HG03097 (cell line): ENCODE measurements around the gene OTOS.

ENCODE experiments used
- ATAC-seq: cut with Tn5 transposase; IDR thresholded peaks from one replicate; pipeline ENCODE4 v1.9.1; 2021; ENCODE audit not compliant: unreplicated experiment, low FRiP score

Gene OTOS

DNA sequence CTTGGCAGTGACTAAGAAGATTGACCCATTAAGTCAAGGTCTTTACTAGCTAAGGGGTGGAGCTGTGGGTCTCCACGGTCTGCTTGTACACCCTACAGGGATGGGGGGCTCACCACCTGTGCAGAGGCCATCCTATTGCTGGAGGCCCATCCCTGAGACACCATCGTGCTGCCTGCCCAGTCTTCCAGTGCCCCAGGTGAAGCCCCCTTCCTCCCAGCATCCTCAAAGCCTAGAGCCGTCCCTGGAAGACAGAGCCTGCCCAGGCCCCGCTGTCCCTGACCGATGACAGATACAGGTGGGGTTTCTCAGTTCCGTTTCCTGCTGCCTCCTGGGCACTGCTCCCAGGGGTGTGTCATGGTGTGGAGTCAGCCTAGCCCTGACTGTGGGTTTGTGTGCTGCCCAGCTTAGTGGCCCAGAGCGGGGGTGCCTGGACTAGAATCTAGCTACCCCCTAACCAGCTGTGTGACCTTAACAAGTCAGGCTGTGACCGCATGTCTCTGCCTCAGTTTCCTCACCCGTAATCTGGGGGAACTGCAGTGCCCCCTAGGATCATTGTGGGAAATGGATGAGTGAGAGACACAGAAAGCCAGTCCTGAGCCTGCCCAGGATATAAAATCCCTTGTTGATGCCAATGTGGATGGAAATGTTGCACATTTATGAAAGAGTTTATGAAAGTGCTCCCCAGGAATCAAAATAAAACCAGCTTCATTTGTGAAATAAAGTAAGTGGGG is 2.0 kb downstream of the OTOS start:
- no peak for ATAC-seq

DNA sequence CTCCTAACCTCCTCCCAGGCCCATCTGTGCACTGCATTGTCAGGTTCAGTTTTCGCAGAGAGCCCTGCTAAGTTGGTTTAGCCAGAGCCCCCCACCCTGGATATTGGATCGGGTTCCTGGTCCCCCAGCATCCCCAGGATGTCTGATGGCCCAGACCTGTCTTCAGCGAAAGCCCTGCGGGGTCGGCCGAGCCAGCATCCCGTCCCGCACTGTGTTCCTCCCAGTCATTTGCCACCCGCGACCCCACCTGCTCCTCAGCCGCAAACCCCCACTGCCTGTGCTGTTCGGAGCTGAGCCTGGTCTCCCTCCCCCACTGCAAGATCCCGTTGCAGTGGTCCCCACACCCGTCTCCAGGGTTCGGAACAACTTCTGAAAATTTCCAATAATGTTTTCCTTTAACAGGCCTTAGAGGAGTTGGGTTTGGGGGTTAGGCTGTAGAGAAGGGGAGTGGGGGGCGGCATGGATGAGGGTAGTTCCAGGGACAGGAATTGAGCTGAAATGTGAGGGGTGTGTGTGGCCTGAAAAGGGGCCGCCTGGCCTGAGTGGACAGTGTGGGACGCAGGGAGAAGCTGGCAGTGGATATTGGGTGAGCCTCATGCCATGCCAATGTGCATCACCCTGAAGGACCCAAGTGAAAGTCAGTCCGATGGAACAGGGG is 2.7 kb downstream of the OTOS start:
- ATAC-seq = no peak

DNA sequence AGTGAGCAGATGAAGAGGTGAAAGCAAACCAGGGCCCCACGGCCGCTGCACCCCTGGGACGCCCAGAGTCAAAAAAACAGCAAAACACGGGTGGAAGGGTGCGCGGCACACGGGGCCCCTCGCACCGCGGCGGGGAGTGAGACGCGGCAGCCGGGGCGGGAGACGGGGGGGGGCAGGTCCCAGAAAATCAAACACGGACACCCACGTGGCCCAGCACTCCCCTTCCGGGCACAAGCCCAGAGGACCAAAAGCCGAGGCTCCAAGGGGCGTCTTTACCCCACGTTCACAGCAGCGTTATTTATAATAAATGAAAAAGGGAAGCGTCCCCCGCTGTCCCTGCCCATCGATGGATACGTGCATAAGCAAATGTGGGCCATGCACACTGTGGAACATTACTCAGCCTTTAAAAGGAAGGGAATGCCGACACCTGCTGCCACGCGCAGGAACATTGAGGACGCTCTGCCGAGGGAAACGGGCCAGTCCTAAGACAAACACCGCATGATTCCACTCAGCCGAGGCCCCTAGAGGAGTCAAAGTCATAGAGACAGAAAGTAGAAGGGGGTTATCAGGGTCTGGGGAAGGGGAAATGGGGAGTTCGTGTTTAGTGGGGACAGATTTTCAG is 3.7 kb downstream of the OTOS start:
- no peak for ATAC-seq

DNA sequence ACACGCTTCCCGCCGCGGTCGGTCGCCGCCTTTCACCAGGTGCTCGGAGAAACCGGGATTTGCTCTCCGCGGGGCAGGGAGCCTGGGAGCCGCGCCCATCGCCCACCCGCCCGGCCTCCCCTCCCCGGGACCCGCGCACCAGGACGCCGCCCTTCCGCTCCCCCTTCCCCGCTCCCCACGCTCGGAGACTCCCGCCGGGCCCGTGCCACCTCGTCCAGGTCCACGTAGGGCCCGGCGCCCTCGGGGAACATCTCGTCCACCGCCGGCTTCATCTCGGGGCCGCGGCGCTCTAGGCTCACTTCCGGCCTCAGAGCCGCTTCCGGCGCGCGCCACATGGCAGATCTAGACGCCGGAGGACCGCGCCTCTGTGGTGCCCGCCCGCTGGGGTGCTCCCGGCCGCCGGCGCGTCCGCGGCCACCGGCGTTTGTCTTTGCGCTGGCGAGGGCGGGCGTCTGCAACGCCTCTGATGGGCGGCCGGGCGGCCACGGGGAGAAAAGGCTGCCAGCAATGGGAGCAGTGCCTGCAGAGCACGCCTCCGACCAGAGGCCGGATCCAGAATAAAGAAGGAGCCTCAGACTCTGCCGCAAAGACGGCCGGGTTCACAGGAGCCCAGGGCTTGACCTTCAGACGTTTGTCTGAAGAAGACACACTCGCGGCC is 4.3 kb downstream of the OTOS start, which contains the start of gene COPS9:
COPS9 (minus strand) TSS at position 293 of the 658 bp plus-strand sequence; CDS start at position 272, 21 bp downstream.
- peak; percentile 83 for ATAC-seq

DNA sequence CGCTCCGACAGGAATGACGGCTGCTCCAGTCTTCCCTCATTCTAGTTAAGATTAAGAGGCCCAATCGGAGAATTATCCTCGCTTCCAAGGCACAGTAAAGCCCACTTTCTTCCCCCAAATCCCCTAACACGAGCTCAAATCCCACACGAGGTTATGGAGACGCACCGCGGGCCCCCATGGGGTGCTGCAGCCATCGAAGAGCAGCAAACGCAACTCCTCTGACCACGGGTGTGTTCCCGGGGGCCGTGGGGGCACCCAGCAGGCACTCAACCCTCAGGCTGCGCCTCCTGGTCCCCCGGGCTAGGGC is 4.8 kb downstream of the OTOS start:
- peak; percentile 3 for ATAC-seq

DNA sequence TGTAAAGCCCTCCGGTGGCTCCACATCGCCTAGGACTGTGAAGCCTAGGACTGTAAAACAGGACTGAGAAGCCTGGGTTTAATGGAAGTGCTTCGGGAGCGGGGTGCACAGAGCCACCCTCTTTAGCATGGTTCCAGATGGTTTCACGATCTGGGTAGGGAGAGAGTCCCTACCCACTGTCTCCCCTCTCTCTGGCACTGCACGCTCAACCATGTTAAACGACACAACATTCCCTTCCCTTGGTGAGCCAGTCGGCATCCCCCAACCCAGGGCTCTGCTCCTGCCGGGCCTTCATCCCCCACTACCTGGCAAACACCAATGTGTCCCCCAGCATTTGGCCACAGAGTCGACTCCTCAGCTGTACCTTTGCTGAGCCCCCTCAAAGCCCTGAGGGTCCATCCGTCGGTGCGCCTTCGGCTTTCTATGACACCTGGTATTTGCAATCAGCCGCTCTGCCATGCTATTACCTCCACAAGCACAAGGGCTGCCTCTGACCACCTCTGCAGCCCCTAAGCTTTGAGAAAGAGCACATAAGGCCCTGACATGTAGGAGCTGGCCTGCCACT is 5.4 kb downstream of the OTOS start:
- ATAC-seq = no peak

DNA sequence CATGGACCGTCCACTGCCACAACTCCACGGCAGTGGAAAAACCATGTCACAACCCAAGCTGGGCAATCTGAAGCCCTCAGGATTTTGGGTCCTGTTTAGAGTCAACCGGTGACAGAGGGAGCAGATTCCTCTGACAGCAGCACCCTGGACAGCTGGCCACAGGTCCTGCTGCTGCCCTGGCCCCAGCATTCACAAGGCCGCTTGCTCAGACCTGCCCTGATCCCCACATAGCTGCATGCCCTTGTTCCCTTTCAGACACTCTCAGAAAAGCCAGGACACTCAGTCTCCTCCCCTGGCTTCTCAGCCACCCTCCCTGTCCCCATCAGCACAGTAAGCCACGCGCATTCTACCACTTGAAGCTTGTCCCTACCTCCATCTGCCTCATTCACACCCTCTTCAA is 6.0 kb downstream of the OTOS start:
- no peak for ATAC-seq

DNA sequence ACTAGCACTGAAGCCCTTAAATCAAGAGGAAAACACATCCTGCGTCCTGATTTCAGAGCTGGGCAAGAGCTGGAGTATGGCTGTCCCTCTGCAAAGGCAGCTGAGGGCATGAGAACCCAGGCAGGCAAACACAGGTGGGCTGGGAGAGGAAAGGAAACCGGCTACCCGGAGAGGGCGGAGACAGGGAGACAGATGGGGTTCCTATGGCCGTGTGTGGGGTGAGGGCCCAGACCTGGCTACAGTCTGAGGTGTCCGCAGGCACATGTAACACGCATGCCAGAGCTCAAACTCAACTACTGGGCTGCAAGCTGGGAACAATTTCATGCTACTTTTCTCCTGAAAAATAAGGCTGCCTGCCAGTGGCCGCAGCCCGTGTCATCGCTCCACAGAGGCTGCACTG is 7.1 kb downstream of the OTOS start:
- ATAC-seq = no peak

DNA sequence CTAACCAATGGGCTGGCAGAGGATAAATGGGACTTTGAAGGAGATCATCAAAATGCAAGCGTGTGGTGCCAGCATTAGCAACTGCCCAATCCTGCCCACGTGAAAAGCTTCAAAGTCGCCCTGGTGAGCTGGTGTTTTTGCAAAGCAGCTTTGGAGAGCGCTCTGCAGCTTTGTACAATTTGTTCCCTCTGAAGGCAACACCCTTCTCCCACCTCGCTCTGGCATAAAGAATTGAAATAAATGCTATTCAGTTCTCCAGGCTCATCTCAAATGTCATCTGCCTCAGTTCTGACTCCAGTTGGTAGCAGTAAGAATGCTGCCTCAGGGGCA is 7.8 kb downstream of the OTOS start:
- no peak for ATAC-seq

DNA sequence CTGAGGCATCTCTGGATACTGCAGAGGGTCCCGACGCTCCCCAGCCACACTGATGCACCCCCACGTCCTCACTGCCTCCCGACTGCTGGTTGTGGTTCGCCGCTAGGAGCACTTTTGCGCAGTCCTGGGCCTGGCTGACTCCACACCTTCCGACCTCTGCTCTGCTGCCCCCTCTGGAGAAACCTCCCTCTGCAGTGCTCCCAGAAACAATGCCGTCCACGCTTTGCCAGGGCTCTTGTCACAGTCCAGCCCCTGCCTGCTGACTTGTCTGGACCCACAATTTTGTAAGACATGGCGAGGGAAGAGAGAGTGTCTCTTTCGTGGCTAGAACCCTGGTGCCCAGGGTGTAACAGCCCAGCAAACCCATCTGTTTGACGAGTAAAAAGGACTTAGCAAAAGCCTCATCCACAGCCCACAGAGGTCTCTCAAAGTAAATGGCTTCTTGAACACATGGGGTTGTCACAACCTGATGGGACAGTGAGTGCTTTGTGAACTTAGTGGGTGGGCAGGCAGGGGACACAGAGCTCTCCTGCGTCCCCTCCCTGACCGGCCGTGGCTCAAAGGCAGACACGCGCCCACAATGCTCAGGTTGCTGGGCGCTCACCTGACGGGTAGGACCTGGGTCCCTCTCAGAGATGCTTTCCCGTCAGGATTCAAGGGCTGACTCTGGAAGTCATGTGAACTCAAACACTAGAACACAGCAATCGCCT is 8.4 kb downstream of the OTOS start:
- ATAC-seq = no peak

DNA sequence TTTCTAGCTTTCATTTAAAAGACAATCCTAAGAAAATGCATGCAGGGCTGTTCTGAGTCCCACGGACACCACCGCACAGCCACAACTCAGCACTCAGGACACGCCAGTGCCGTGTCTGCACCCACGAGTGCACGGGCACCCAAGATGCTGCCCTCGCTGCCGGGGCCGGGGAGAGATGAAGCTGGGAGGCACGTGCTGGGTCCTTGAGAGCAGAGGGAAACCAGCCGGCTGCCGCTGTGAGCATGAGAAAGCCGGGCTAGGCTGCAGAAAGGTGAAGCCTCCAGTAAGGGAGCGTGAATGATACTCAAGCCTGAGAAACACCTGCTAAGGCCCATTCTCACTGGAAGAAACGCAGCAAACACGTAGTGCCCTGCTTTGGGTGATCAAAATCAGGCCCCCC is 9.2 kb downstream of the OTOS start:
- no peak for ATAC-seq

DNA sequence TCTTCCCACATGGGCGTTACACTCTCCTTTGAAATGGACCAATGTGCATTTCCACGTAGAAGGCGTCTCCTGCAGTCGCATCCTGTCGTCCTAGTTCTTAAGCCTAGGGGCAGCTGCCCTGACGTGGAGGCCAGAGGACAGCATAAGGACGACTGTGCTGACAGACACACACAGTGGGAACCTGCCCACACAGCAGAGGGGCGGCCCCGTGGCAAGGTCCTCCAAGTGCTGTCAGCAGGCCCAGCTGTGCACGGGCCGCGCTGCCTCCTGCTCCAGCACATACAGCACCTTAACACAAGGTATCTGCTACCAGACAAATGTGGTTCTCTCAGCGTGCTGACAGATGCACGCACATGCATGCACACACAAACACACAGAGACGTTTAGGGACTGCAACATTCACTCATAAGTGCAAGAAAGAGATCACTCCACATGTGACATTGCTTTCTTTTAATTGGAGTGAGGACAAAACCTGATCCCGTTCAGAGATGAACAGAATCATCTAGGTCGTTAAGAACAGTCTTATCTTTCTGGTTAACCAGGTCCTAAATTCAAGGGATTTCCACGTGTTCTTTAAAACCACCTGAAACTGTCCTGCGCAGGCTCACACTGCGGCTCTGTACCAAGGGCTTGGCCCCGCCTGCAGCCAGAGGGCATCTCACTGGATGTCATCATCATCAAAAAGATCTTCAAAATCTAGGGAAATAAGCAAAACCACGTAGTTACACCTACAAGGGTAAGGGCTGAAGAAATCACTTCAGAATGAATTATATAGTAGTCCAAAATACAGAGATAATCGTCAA is 9.9 kb downstream of the OTOS start:
- no peak for ATAC-seq

DNA sequence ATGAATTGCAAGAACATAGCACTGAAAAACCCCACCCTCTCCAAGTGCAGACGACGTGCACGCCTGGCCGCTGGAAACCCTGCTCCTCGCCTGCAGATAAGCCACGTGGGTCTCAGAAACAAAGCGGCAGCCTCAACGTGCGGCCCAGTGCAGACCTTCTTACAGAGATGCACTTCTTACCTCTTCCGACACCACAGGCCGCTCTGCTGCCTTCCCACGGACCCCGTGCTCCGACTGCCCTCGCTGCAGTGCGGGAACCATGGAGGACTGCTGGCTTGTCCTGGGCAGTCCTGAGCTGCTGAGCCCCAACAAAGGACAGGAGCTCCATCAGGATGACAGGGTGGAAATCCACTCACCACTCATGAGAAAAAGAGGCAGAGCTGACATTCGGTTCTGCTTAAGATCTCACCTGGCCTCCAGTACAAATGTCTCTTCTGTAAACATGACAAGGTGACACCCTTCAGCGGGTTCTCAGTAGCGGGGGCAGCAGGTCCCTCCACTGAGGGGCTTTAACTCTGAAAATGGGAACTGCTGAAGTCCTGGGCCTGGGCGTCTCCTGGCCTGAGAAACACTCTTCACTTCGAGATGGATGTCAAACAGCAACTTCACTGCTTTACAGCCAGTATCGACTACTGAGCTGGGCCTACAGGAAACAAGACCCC is 10.6 kb downstream of the OTOS start:
- ATAC-seq = no peak

DNA sequence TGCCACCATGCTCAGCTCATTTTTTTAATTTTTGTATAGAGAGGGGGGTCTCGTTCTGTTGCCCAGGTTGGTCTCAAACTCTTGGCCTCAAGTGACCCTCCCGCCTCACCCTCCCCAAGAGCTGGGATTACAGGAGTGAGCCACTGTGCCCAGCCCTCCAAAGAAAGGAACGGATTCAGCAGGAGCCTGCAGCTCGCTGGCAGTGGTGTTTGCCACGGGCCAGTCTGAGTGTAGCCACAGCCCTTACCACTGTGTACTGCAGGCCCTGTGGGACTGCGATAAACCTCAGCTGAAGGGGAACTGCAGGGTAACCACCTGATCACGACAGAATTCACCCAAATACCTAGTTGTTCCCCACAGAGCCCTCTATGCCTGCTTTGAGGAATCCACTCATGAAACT is 11.1 kb downstream of the OTOS start:
- ATAC-seq = no peak

DNA sequence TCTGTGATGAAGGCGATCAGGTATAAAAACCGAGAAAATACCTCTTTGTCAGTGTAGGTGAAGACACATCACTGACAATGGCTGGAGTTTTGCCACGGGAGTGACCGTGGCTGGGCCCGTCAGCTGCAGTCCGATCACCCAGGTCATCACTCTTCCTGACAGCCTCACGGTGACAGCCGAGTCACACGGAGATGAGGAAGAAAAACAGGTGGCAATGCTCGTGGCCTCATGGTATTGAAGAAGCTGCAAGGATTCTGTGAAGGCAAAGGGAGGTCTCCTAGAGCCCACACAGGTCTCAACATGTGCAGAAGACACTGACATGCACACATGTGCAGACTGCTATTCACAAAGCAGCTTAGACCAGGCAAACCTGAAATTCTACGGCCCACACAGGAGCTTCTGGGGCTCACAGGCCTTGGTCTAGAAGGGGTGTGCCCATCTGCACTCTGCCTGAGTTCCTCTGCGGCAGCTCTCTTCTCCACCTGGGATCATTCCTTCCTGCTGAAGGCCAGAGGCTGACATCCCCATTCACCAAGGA is 11.8 kb downstream of the OTOS start:
- ATAC-seq = no peak

DNA sequence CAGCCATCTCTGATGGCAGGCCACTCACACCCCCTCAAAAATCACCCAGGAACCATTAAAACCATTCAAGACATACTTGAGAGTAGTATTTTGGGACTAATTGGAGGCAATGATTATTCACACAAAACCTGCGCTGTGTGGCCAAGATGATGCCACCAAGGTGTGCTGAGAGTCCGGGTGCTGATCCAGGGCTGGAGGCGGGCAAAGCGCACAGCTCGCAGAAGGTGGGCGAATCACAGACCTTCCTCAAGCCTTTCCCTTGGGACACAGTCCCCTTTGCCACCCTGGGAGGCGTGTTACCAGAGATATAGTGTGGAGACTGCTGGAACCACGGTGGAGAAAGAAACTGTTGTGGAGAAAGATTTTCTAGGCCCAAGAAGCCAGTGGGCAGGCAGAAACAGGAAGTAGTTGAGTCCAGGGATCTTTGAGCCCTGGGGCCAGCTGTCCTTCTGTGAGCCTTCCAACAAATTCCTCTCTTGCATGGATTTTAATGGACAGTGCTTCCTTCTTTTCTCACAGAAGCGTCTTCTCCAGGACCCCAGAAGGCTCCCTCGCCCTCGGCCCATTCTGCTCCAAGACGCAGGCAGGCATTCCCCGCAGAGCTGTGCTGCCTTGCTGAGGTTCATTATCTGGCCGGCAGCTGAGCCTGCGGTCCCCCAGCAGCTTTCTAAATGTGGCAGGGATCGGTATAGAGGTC is 12.4 kb downstream of the OTOS start:
- ATAC-seq = no peak

DNA sequence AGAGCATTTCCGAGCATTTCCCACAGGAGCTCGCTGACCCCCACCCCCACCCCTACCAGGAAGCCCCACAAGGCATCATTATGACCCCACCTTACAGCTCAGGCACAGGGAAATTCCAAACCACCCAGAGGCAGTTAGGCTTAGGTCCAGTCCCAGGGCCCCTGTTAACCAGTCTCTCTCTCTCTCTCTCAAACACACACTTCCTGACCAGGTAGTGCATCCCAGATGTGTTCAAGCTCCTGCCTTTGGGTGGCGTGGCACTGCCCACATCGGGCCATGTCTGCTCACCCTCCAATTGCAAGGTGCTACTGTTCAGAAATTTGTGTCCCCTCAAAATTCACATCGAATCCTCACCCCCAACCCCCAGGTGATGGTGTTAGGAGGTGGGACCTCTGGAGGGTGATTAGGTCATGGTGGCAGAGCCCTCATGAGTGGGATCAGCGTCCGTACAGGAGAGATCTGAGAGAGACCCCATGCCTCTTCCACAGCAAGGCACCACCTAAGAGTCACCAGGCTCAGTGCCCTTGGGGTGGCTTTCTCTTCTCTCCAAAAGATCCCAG is 13.2 kb downstream of the OTOS start:
- no peak for ATAC-seq

DNA sequence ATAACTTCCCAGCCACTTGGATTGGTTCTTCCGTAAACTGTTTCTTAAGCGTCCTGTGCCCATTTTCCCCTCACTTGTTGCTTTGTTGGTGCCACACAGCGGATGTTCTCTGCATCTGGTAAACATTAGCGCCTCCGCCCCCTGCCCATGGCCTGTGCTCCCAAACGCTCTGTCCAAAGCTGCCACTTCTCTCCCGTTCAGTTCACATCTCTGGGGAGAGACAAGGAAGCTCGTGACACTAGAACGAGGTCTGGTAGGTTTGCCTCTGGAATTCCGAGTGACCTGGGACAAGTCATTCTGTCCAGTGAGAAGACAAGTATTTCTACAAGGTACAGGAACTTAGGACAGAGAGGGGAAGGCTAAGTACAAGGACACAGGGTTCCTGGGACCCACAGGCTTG is 13.7 kb downstream of the OTOS start:
- ATAC-seq = no peak
